ENCODE data around the gene TMEM223.
"Not testable (repeated sequence)": the region's sequence is repeated elsewhere in the genome, so short reads cannot be mapped to it uniquely, and the experiment has no call there.

The TMEM223 gene

DNA sequence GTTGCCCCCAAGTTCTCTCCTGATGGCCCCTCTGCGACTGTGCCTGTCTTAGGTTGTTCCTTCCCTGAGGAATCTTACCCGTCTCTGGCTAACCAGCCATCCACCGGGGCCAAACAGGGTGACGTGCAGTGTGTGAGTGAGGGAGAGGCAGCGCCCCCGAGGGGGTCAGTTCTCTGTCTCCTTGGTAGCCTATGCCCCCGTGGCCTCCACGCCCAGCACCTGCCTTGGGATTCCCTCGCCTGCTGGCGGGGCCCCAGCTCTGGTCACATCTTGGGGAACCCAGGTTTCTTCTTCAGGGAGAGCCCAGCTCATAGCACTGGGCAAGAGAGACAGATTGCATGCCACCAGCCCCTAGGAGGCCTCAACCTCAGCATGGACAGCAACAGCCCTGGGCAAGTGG, 7.7 kb upstream of the TMEM223 start:
- no peak for DNase-seq

DNA sequence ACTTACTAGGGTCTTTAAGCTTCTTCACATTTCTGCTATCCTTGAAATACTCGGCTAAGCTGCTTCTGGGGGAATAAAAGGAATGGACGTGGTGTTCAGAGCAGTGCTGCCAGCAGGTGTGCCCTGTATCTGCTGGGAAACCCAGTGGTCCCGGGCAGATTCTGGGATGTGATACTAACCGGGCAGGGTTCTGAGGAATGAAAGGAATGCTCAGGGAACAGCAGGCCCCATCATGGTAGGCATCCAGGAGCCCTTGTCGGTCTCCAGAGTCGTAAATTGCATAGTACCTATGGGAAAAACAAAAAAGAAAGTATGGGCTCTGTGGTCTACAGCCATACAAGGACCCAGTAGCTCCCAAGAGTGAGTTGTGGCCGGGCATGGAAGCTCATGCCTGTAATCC, 4.5 kb upstream of the TMEM223 start:
- DNase-seq: no peak

DNA sequence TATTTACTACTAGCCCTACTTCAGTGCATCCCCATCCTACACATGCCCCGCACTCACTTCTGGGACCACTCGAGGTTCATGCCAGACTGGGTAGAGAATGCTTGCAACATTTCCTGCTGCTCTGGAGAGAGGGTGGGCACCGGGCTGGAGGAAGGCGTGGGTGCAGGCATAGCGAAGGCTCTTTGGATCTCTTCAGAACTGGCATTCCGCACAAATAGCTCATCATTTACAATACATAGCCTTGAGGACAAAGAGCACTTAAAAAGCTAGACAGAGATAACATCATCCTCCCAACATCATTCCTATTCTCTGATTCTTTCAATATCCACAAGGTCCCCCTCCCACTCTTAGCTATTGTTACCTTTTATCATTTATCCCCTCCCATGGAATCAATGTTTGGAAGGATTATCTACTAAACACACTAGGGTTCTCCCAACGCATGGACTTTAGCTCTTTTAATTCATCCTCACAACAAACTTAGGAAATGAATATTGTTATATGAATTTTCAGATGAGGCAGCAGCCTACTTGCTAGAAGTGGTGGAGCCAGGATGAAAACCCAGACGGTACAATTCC, 2.5 kb upstream of the TMEM223 start:
- no peak for DNase-seq

DNA sequence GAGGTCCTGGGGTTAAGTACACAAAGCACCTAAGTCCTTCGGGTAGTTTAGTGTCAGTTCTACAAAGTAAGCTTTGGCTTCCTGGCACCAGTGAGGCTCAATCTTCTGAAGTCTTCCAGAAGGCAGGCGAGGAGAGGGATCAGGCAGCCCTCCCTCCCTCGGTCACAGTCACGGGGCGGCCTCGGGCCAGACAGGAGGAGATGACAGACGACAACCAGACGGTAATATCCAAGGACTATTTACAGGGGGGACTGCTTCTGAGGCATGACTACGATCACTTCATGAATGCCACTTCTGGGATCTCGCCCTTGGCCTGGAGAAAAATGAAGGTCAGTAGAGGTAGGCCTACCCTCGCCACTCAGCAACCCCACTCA, 383 bp upstream of the TMEM223 start:
- DNase-seq: no peak

DNA sequence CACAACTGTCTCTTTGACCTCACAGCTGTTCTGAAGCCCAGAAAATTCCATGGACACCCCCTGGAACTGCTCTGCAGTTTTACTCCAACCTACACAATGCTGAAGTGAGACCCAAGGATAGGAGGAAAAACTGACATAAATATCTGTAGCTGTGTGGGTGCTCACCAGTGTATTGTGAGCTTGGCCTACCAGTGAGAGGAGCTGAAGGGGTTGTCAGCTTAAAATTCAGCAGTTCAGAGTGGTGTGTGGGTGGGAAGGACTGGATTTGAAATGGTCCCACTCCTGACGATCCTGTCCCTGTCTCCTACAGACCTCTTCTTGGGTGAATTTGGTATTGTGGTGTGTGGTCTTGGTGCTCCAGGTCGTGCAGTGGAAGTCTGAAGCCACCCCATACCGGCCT, 2.2 kb downstream of the TMEM223 start:
- DNase-seq: no peak

DNA sequence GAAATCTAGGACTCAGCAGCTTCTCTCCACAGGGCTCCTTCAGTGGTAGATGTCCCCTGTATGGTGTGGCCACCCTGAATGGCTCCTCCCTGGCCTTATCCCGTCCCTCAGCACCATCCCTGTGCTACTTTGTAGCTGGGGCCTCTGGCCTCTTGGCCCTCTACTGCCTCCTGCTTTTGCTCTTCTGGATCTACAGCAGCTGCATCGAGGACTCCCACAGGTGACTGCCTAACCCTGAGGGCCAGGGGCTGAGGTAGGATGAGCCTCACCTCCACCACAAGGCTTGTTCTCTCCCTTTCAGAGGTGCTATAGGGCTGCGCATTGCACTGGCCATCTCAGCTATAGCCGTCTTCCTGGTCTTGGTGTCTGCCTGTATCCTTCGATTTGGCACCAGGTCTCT, 2.8 kb downstream of the TMEM223 start:
- DNase-seq: no peak

DNA sequence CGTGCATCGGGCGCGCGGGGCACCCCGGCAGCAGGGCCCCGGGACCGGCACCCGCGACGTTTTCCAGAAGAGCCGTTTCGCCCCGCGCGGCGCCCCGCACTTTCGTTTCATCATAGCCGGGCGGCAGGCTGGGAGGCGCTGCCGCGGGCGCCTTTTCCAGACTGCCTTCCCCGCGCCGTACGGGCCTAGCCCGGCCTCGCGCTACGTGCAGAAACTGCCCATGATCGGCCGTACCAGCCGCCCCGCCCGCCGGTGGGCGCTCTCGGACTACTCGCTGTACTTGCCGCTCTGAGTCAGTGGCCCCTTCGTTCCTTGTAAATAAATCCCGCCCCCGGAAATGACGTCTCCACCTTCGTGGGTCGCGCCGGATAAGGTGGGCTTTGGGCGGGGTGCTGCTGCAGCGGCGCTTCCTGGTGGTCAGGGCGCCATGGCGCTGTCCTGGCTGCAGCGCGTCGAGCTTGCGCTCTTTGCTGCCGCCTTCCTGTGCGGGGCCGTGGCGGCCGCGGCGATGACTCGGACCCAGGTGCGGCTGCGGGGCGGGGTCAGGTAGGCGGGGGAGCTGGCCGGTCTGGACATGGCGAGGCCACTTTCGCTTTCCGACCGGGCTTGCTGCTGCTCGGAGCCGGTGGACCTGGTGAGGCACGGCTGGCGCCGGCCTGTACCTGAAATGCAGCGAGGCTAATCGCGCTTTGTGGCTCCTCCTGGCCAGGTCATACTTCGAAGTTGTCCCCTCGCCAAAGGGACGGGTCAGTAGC, 4.6 kb downstream of the TMEM223 start, which contains the start of gene TMEM179B:
TMEM179B (plus strand) TSS at position 398 of the 755 bp plus-strand sequence; CDS start at position 428, 30 bp downstream.
- DNase-seq: peak; percentile 97

DNA sequence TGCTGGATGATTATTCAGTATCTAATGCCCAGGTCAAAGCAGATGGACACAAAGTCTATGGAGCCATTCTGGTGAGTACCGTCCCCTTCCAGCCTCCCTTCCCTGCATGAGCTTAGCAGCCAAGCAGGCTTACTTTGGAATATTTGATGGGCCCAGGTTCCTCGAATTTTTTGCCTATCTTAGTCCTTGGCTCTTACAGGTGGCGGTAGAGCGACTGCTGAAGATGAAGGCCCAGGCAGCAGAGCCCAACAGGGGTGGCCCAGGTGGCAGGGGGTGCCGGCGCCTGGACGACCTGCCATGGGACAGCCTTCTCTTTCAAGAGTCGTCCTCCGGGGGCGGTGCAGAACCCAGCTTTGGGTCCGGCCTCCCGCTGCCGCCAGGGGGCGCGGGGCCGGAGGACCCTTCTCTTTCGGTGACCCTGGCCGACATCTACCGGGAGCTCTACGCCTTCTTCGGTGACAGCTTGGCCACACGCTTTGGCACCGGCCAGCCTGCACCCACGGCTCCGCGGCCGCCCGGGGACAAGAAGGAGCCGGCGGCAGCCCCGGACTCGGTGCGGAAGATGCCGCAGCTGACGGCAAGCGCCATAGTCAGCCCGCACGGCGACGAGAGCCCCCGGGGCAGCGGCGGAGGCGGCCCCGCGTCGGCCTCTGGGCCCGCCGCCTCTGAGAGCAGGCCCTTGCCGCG, 5.3 kb downstream of the TMEM223 start:
- DNase-seq: peak; percentile 80

DNA sequence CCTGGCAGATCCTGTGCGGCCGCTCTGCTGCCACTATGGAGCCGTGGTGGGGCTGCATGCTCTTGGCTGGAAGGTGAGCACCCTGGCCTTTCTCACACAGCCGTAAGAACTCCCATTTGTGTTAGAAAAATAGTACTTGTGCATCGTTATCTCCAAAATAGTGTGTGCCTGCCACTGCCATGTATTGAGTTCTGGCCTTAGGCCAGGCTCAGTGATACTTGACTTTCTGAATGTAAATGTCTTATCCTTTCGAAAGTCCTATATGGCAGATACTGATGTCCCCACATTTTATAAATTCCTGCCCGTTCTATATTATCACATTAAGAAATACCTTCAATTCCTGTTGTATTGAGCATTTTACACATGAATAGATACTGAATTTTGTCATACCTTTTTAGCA, 9.1 kb downstream of the TMEM223 start:
- DNase-seq: no peak

DNA sequence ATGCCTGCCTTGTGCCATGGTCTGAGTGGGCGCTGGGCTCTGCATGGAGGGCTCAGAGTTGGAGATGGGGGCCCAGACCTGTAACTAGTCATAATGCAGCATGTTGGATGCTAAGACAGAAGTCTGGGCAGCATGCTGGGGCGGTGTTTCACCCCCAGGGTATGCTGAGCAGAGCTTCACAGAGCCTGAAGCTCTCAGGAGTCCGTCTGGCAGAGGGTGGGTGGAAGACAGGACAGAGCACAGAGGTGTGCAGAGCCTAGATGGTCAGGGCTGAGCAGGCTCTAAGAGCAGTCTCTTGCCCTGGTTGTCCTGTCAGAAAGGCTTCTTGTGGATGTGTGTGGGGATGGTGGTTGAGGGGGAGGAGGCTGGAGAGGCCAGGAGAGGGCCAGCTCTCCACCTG, 13.4 kb downstream of the TMEM223 start:
- DNase-seq: no peak

DNA sequence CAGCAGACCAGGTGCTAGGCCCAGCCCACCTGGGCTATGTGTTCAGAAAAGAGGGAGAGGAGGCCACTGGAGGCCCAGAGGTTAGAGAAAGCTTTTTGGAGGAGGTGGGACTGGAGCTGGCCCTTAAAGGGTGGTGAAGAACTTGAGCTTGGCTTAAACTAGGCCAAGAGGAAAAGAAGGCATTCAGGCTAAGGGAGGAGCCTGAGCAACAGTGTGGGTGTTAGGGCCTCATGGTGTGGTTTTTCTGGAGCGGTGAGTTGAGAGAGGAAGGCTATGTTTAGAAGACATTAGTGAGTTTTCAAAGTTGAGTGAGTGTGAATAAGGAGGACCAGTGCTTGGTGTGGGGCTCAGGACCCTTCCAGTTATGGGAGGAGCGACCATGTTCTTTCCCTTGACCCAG, 14.4 kb downstream of the TMEM223 start:
- DNase-seq: no peak

DNA sequence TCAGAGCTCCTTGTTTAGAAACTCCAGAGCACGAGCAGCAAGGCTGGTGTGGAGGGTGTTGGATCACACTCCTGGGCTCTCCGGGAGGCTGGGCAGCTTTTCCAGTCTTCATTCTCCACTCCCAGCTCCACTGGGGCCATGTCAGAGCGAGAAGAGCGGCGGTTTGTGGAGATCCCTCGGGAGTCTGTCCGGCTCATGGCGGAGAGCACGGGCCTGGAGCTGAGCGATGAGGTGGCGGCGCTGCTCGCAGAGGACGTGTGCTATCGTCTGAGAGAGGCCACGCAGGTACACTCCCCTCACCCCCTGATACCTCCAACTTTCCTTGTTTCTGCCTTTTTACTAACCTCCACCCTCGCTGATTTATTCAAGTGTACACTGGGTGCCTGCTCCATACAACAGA, 16.2 kb downstream of the TMEM223 start:
- no peak for DNase-seq

DNA sequence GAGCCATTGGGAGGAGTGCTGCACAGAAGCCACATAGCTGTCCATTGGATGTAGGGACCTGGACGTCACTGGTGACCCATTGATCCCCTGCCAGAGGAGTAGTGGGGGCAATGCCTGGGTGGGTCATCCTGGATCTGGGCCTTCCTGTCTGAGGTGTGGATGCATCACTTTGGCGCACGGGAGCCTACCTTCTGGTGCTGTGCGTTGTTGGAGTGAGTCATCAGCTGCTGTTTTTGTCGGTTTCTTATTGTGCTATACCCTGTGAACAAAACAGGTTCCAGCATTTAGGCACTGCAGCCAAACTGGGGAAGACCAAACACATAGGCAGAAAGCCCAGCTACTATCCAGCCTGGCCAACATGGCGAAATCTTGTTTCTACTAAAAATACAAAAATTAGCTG, 17.4 kb downstream of the TMEM223 start:
- no peak for DNase-seq

DNA sequence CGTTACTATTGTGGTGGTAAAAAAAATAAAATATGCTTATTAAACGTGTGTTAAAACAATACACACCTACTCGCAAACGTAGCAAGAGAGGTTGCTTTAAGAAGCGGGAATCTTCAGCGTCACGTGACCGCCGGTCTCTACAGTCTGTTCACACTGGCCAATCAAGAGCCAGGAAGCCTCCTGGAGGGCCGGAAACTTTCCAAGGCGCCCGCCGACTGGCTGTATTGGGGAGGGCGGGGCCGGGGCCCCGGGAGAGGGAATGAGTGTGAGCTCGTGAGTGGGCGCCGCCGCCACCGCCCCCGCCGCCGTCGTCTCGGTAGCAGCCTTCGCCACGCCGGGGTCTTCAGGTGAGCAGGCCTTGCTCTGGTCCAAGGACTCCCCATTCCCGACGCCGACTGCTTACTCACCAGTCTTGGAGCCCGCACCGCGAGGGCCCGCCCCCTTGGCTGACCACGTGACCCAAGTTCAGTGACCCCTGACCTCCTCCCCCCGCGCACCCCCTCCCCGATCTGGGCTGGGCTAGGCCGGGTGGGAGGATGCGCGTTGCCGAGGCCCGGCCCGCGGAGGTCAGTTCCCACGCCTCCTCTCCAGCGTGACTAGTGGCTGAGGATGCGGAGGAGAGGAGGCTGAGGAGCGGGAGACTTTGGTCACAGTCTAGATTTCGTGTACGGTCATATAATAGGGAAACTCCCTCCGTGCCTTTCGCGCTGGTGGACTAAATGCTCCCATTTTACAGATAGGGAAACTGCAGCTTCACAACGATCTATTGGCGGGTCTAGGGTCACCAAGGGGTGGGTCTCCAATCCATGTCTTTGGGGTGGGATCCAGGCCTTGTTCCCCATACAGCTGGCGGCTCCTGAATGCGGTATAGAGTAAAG, 20.4 kb downstream of the TMEM223 start, which contains the start of gene TAF6L:
TAF6L (plus strand) TSS at position 253 of the 878 bp plus-strand sequence. CDS start 4,388 bp downstream, outside the sequence.
- peak; percentile 97 for DNase-seq

DNA sequence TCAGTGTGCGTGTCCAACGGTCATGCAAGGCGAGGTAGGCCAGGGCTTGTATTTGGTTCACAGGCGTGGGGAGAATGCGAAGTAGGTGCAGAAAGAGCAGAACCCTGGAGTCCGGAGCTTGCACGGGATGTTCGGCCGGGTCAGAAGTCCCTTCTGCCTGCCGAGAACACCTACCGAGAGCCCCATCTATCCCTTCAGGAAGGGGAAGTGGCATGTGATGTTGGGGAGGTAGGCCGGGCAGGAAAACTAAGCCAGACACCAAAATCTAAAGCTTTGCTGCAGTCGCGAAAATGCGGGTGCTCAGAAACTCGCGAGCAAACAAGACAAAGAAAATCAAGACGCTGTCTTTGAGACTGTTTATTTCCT, 21.0 kb downstream of the TMEM223 start:
- no peak for DNase-seq

DNA sequence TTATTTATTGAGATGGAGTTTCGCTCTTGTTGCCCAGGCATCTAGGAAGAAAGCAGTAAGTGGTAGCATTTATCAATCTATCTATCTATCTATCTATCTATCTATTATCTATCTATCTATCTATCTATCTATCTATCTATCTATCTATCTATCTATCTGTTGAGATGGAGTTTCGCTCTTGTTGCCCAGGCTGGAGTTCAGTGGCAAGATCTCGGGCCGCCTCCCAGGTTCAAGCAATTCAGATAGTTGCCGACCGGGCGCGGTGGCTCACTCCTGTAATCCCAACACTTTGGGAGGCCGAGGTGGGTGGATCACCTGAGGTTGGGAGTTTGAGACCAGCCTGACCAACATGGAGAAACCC, 31.0 kb downstream of the TMEM223 start:
- not testable (repeated sequence) for DNase-seq

DNA sequence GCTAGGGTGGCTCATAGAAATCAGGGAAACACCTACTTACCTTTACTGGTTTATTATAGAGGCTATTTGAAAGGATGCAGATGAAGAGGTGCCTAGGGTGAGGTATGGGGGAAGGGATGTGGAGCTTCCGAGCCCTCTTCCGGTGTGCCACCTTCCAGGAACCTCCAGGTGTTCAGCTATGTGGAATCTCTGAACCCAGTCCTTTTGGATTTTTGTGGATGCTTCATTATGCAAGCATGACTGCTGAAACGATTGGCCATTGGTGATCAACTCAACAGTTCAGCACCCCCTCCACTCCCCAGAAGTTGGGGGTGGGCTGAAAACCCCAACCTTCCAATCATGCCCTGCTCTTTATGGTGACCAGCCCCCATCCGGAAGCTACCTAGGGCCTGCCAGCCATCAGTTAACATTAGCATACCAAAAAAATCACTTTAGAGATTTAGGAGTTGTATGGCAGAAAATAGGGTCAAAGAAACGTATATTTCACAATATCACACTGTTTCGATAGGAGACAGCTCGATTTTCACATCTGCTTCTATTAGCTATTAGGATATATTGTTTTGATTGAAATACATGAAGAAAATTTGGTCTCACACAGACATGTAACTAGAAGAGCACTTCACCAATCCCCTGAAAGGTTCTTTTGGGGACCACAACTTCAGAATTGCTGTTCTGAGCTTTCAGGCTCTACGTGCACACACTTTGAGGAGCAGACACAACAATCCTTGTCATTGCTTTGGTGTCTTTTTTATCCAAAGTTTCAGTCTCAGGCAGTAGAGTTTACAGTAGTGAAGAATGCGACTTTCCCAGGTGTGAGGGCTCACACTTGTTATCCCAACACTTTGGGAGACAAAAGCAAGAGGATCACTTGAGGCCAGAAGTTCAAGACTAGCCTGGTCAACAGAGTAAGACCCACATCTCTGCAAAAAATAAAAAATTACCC, 33.7 kb downstream of the TMEM223 start:
- DNase-seq: no peak

DNA sequence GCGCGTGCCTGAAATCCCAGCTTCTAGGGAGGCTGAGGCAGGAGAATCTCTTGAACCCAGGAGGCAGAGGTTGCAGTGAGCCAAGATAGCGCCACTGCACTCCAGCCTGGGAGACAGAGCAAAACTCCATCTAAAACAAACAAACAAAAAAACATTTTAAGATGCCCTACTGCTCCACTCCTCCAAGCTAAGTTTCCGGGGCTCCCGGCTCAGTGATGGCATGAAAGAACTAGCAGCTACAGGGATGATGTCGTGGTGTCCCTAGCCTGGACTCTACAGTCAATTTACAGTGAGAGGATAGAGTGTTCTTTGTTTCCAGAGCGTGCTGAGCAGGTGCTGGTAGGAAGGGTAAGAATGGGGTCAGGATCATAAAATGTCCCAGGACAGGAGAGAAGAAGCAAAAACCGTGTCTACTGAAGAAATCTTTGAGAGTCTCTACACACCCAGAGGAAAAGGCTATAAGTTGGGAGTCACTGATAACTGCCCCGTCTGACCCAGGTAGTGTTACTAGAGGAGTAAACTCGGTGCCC, 36.7 kb downstream of the TMEM223 start:
- DNase-seq: no peak

DNA sequence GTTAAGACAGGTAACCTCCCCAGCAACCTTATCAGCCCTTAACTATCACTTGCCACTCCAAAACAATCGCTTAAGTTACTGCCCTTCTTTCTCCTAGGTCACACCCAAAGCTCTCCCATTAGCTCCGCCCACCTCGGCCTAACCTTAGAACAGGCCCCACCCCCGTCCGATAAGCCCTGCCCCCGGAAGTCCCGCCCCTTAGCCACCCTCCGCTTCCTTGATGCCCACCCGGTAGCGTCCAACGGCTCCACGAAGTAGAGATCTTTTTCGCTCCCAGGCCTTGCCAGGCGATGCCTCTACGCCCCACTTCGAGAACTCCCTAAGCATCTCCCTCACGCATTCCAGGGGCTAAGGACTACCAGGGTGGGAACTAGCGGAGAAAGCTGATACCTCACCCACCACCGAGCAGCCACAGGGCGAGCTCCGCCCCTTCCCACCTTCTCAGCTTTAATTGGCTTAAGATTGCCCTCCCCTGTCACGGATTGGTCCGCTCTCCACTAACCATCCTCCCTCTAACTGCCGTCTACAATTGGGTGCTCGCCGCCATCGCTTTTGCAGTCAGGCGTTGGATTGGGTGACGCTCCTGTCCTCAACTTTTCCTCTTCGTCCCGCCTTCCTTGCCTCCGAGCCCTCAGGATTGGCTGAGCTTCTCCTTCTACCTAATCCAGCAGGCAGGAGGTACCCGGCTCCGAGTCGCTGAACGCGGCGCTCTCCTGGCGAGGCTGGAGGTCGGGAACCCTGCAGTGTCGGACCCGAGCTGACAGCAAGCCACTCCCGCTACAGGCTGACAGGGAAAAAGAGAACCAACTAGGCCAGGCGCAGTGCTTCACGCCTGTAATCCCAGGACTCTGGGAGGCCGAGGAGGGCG, 37.8 kb downstream of the TMEM223 start, which contains the start of gene ZBTB3:
ZBTB3 (minus strand) TSS at position 425 of the 868 bp plus-strand sequence. CDS start 496 bp downstream, outside the sequence.
- DNase-seq: peak; percentile 100

DNA sequence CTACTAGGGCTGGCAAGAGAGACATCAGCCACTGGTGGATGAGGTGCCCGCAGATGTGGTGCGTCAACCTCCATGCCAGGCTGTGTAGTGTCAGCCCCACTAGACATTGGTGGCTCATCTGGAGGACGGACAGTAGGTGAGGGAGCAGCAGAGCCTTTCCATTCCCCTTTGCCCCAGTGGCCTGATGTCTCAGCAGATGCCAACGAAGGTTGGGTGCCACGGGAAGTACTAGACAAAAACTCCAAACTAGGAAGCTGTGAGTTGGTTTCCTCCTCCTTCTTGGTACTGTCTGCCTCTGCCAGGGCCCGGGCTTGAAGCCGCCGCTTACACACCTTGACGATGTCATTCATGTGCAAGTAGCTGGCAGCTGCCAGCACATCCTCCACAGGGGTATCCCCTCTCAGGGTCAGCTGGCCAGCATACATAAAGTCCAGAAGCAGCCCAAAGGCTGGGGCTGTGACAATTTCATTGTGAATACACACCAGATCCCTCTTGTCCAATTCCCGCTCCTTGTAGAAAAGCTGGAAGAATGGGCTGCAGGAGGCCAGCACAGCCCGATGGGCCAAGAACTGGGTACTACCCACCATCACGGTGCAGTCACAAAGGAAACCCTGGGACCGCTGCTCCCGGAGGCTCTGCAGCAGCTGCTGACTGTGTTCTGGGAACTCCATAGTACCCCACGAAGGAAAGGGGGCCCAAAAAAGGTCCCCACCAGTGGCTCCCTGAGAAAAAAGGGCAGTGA, 38.6 kb downstream of the TMEM223 start:
- no peak for DNase-seq

Data from NCI-H1105 treated with DMSO at 0.1 percent for 48 hours (cell line).